ENCODE results near the gene ANKS1A. TPM values are rescaled to one million over a fixed set of nuclear protein-coding genes. Genes with fewer than 3 reads are reported as not detected.

Gene ANKS1A
- polyA plus RNA-seq, 4 donors, result 37.4 to 49.0 (median 44.5) TPM

DNA sequence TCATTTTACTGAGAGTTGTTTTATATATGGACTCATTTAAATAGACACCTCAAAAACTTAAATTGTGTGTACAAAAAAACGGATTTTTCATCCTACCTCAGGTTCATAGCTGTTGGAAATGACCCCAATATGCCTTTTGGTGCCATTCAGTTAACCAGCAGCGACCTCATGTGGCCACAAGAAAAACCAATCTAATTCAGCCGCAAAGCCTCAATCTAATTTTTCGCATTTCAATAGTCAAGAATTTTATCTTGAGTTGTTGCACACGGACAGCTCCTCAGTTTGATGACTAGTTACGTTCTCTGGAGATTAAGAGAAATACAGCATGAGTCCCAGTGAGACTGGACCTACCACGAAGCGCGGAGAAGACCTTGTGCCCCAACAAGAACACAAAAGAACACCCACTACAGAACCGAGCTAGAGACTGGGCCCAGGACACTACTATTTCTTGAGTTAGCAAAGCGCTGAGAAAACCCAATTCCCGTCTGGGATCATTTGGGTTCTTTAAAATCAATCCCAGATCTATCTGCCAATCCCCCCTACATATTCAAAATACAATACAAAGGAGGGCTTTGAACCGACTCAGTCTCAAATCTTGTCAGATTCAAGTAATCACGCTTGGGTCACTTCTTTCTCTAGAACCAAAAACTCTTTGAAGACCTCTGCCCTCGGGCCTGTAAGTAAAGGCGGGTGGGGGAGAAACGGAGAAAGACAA, 251.0 kb downstream of the ANKS1A start:
- DNase-seq (ENCODE audit: low read depth in 4 of 4, low spot score in 3 of 4), result no peak

DNA sequence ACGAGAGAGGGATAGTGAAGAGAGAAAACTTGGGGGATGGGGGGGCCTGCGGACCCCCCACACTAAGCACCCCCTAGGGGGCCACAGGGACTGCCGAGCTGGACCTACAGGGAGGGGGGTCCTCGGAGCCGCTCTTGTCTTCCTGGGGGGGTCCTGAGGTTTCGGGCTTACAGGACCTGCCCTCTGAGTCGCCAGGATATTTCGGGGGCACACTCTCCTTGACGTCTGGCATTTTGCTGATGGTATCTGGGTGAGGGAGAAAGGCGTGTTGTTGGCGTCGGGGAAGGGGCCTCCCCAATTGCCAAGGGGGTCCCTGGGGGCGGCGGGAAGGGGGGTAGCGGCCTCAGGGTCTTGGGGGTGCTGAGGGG, 251.6 kb downstream of the ANKS1A start:
- no peak for DNase-seq (ENCODE audit: low read depth in 4 of 4, low spot score in 3 of 4)

Other genes starting within 250 kb of the ANKS1A start
- gene ILRUN, start 192.5 kb upstream of the ANKS1A start, polyA plus RNA-seq (ENCODE audit: insufficient read length in 4 of 4), result 10 to 100 TPM; 52.2 to 53.1 (median 52.7) TPM
- 100 to 1,000 TPM; 130 to 165 (median 152) TPM for gene SNRPC, start 131.8 kb upstream of the ANKS1A start, polyA plus RNA-seq (ENCODE audit: insufficient read length in 4 of 4)
- gene BLTP3A, start 97.2 kb upstream of the ANKS1A start, polyA plus RNA-seq (ENCODE audit: insufficient read length in 4 of 4), result 10 to 100 TPM; 13.5 to 15.4 (median 14.2) TPM
- 10 to 100 TPM; 44.1 to 51.5 (median 48.6) TPM for gene TAF11, start 1.2 kb upstream of the ANKS1A start, polyA plus RNA-seq (ENCODE audit: insufficient read length in 4 of 4)